Measurements from ENCODE around the gene RNF207.

GRCh38 chr1:6260961-6261614 is 55.2 kb downstream of the RNF207 start, which contains the start of gene GPR153:
- TF ChIP-seq SUZ12 (IDR thresholded peaks at IDR 0.05; ENCODE audit: extremely low read depth, insufficient read depth, insufficient read length) (no peak), ZNF274 (IDR thresholded peaks at IDR 0.05; ENCODE audit: low read depth, low read length) (no peak), YY1 (IDR thresholded peaks at IDR 0.05; ENCODE audit: insufficient read depth, insufficient read length) (no peak)

Measured in NT2/D1 (cell line).